SJSA1 (cell line): Measurements from ENCODE around the gene ZBTB45. TPM values are rescaled to one million over a fixed set of nuclear protein-coding genes. Genes with fewer than 3 reads are reported as not detected.
"Not testable (repeated sequence)": the region's sequence is repeated elsewhere in the genome, so short reads cannot be mapped to it uniquely, and the experiment has no call there.

Experiments used
- DNase-seq, 2 experiments: peaks; one replicate each; pipeline ENCODE4 v3.0.0-alpha.2; 2015 to 2020; ENCODE audit warnings: low spot score in 2 of 2, low read depth in 1 of 2
- H3K27ac ChIP-seq: fragments of 250-450 bp; sonication (Bioruptor Pico); 2 replicates; pipeline ENCODE4 v1.5.1; 2020; ENCODE audit warnings: mild to moderate bottlenecking, moderate library complexity
- H3K27me3 ChIP-seq: fragments of 250-450 bp; sonication (Bioruptor Pico); replicated peaks from 2 replicates; pipeline ENCODE4 v1.5.1; 2020; ENCODE audit warnings: mild to moderate bottlenecking, moderate library complexity
- H3K36me3 ChIP-seq: fragments of 250-450 bp; sonication (Bioruptor Pico); 2 replicates; pipeline ENCODE4 v1.5.1; 2020; ENCODE audit warnings: mild to moderate bottlenecking
- H3K4me1 ChIP-seq: fragments of 250-450 bp; sonication (Bioruptor Pico); replicated peaks from 2 replicates; pipeline ENCODE4 v1.6.1; 2021; ENCODE audit warnings: mild to moderate bottlenecking
- H3K4me3 ChIP-seq: fragments of 250-450 bp; sonication (Bioruptor Pico); 2 replicates; pipeline ENCODE4 v1.5.1; 2020; ENCODE audit warnings: mild to moderate bottlenecking
- H3K9me3 ChIP-seq: fragments of 250-450 bp; sonication (Bioruptor Pico); replicated peaks from 2 replicates; pipeline ENCODE4 v1.5.1; 2020; ENCODE audit warnings: mild to moderate bottlenecking
- total RNA-seq: library from RNA; depleted of rRNA; stranded (reverse); fragments of >200 nt; shearing (Covaris generic); gene quantifications from 2 replicates; pipeline ENCODE4 v1.2.3, GENCODE V29; 2014

Gene ZBTB45
- total RNA-seq, 1 experiment from 2014 or later = 4.7 TPM

DNA sequence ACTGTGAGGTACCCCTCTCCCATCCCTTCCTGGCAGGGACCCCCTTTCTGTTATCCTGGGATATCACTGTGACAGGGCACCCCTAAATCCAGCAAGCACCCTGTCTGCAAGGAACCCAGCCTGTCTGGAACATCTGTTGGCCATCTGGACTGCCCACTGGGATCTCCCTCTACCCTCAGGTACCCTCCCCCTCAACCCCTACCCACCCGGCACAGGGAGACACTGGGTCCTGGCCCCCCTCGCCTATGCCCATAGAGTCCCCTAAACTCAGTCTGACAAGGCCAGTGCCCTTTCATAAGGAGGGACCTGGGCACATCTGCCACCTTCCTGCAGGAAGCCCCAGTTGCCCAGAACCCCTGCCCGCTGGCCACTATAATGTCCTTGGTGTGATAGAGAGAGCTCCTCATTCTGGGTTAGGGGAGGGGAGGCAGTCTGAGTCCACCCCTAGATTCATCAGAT is 5.0 kb downstream of the ZBTB45 start:
- peaks cover 9% of the 10 kb centered on the region for H3K4me1 ChIP-seq
- peaks cover 38% of the 10 kb centered on the region for H3K36me3 ChIP-seq
- H3K27ac ChIP-seq = no peak overlapping the region
- DNase-seq = no peak
- no peak overlapping the region for H3K4me3 ChIP-seq
- H3K27me3 ChIP-seq = no peaks in the 10 kb centered on the region
- no peaks in the 10 kb centered on the region; the same call in 1 of the 2 replicates for H3K9me3 ChIP-seq

DNA sequence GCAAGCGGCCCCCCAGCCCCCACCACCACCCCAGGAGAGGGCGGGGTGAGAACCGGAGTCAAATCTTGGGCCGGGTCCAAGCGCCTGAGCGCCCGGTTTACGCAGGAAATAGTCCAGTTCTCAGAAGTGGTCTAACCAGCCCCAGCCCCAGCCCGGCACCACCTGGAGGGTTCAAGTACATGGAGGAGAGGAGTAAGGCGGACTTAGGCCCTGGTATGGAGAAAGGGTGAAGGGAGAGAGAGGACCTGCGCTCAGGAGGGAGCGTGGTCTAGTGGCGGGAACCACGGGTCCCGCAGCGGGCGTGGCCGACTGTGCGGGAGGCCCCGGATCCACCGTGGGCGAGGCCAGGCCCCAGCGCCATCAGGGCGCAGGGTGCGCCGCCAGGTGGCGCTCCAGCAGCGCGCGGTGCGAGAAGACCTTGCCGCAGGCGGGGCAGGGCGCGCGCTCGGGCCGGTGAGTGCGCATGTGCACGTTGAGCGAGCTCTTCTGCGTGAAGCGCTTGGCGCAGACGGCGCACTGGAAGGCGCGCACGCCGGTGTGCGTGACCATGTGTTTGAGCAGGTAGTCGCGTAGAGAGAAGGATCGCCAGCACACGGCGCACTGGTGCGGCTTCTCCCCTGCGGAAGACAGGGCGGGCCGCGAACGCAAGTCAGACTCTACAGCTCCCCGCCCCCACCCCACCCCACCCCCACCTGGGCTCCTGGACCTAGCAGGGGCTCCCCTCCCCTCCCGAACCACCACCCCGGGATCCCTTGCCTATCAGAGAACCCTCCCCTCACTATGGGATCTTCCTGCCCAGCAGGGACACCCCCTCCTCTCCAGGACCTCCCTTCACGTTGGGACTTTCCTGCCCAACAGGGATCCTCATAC is 5.7 kb downstream of the ZBTB45 start:
- DNase-seq = no peak
- Histone ChIP-seq H3K4me3 (no peak overlapping the region), H3K27ac (no peak overlapping the region), H3K4me1 (peaks cover 9% of the 10 kb centered on the region), H3K9me3 (no peaks in the 10 kb centered on the region; the same call in 1 of the 2 replicates), H3K36me3 (peaks cover 34% of the 10 kb centered on the region), H3K27me3 (no peaks in the 10 kb centered on the region)

DNA sequence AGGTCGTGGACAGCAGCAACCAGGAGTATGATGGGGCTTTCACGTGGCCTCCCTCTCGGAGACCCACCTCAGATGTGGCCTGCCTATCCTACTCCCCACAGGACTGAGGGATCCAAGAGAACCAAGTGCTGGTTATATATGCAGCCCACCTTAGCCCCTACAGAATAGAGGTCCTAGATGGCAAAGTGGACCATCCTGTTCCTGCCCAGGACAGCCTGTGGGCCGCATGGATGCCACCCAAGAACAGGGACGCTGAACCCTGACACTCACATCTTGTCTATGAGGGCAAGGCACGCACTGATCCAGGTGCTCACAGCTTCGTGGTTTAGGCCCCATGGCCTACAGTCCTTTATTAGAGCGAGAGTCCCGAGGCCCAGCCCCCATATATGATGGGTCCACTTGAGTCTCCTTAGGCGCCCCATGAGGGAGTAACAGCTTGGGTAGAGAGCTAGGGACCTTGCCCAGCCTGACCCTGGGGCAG is 6.4 kb downstream of the ZBTB45 start:
- peaks cover 3% of the 10 kb centered on the region for H3K4me1 ChIP-seq
- no peaks in the 10 kb centered on the region for H3K27me3 ChIP-seq
- no peak overlapping the region for H3K4me3 ChIP-seq
- peaks cover 34% of the 10 kb centered on the region for H3K36me3 ChIP-seq
- no peak overlapping the region for H3K27ac ChIP-seq
- H3K9me3 ChIP-seq = no peaks in the 10 kb centered on the region; the same call in 1 of the 2 replicates
- no peak for DNase-seq

DNA sequence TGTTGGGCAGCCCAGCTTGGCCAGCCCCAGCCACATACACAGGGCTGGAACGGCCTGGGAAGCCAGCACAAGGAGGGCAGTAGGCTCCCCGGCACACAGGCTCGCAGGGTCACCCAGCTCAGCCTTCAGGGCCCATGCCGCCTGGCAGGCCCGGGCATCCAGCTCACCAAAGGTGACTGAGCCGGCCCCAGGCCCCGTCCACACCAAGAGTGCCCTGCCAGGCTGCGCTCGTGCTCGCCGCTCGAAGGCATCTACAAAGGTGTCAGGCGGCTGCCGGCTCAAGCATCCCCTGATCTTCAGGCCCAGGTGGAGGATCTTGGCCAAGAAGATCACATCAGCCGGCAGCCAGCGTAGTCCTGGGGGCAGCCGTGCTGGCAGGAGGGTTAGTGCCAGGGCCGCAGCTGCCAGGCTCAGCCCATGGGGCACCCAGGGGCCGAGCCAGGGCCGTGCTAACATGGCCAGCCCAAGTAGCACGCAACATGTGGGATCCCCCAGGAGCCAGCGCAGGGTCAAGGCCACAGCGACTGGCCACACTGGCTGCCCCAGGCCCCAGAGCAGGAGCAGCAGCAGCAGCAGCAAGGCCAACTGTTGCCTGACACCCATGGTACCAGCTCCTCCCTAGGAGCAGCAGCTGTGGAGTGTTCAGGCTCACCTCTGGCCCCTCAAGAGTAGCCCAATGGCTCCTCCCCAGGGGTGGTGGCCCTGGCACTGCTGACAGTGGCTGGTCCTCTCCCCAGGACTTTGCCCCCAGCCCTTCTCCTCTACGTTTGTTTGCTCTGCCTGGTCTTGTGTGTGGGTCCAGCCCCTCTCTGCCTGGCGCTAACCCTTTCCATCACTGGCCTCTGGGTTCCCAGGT is 8.0 kb downstream of the ZBTB45 start, which contains the start of gene SLC27A5:
Gene SLC27A5, minus strand, starts transcription at position 640 of the 856 bp plus-strand sequence. Its CDS starts 37 bp downstream, at position 603.
- Histone ChIP-seq H3K4me3 (no peak within 1 kb of the TSS), H3K27me3 (no peaks in the 10 kb centered on the region), H3K27ac (no peak within 1 kb of the TSS), H3K36me3 (peaks cover 25% of the 10 kb centered on the region), H3K9me3 (peaks cover 2% of the 10 kb centered on the region; the same call in 1 of the 2 replicates), H3K4me1 (no peaks in the 10 kb centered on the region)
- DNase-seq = no peak

DNA sequence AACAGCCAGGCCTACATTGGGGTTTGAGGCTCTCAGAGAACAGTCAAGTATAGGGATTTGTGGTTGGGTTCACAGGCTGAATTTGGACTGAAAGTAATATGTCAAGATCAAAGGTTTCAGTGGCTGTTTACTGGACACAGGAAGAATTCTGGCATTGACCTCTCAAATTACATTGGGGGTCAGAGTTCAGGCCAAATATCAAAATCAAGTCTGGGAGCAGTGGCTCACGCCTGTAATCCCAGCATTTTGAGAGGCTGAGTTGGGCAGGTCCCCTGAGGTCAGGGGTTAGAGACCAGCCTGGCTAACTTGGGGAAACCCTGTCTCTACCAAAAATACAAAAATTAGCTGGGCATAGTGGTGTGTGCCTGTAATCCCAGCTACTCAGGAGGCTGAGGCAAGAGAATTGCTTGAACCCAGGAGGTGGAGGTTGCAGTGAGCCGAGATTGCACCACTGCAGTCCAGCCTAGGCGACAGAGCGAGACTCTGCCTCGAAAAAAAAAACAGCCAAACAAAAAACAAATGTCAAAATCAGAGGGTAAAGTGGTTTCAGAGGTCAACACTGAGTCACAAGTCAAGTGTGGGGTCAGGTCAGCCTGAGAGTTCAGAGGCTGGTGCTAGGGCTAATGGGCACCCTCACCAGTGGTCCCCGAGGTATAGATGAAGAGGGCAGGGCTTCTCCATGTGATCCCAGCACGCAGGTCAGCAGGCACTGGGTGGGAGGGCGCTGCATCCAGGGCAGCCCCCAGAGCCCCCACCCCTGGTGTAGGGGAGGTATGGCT is 9.3 kb downstream of the ZBTB45 start:
- H3K27ac ChIP-seq = no peak overlapping the region
- no peaks in the 10 kb centered on the region for H3K4me1 ChIP-seq
- H3K4me3 ChIP-seq = no peak overlapping the region
- no peak for DNase-seq
- H3K9me3 ChIP-seq = peaks cover 2% of the 10 kb centered on the region; the same call in 1 of the 2 replicates
- peaks cover 15% of the 10 kb centered on the region for H3K36me3 ChIP-seq
- H3K27me3 ChIP-seq = no peaks in the 10 kb centered on the region

DNA sequence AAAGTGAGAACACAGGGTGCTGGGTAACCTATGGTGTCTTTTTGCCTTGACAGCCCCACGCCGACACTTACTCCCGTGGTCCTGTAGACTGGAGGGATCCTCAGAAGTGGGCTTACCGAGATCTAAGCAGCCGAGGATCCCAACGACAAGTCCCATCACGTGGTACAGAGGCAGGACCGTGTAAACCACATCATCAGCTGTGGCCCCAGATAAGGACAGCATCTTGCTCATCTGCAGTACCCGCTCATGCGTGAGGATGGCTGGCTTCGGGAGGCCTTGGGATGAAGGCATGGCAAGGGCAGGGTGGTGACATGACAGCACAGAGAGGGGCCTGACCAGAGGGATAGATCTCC is 9.9 kb downstream of the ZBTB45 start:
- Histone ChIP-seq H3K36me3 (peaks cover 12% of the 10 kb centered on the region), H3K4me1 (no peaks in the 10 kb centered on the region), H3K27me3 (no peaks in the 10 kb centered on the region), H3K9me3 (peaks cover 2% of the 10 kb centered on the region; the same call in 1 of the 2 replicates), H3K4me3 (no peak overlapping the region), H3K27ac (no peak overlapping the region)
- DNase-seq = no peak

DNA sequence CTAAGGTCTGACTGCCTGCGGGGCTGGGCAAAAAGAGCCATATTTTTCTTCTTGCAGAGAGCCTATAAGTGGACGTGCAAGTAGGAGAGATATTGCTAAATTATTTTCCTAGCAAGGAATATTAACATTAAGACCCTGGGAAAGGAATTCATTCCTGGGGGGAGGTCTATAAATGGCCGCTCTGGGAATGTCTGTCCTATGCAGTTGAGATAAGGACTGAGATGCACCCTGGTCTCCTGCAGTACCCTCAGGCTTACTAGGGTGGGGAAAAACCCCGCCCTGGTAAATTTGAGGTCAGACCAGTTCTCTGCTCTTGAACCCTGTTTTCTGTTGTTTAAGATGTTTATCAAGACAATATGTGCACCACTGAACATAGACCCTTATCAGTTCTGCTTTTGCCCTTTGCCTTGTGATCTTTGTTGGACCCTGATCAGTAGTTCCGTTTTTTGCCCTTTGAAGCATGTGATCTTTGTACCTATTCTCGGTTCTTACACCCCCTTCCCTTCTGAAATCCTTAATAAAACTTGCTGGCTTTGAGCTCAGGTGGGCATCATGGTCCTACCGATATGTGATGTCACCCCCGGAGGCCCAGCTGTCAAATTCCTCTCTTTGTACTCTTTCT is 11.9 kb downstream of the ZBTB45 start:
- DNase-seq = not testable (repeated sequence)

DNA sequence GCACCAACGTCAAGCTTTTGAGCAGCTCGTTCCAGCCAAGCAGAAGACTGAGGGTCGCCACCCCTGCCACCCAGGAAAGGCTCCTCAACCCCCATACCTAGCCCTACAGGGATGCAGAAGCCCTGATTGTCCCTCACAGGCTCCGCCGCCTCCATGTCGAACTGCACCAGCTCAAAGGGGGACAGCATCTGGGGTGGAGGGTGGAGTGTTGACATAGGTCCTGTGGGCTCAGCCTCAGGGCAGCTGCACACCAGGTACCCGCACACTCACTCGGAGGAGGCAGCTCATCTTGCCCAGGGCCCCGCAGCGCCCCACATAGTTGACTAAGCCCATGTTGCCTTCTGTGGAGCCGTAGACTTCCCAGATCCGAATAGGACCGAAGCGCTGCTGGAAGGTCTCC is 19.4 kb downstream of the ZBTB45 start:
- Histone ChIP-seq H3K27me3 (no peaks in the 10 kb centered on the region), H3K27ac (no peak overlapping the region), H3K36me3 (no peaks in the 10 kb centered on the region), H3K9me3 (peaks cover 5% of the 10 kb centered on the region), H3K4me3 (no peak overlapping the region), H3K4me1 (peaks cover 7% of the 10 kb centered on the region)
- no peak for DNase-seq

More for the DNA sequence above, 11.9 kb downstream of the ZBTB45 start:
- not testable (repeated sequence) for H3K36me3 ChIP-seq, H3K4me1 ChIP-seq, H3K27me3 ChIP-seq, H3K9me3 ChIP-seq, H3K4me3 ChIP-seq, H3K27ac ChIP-seq

DNA sequence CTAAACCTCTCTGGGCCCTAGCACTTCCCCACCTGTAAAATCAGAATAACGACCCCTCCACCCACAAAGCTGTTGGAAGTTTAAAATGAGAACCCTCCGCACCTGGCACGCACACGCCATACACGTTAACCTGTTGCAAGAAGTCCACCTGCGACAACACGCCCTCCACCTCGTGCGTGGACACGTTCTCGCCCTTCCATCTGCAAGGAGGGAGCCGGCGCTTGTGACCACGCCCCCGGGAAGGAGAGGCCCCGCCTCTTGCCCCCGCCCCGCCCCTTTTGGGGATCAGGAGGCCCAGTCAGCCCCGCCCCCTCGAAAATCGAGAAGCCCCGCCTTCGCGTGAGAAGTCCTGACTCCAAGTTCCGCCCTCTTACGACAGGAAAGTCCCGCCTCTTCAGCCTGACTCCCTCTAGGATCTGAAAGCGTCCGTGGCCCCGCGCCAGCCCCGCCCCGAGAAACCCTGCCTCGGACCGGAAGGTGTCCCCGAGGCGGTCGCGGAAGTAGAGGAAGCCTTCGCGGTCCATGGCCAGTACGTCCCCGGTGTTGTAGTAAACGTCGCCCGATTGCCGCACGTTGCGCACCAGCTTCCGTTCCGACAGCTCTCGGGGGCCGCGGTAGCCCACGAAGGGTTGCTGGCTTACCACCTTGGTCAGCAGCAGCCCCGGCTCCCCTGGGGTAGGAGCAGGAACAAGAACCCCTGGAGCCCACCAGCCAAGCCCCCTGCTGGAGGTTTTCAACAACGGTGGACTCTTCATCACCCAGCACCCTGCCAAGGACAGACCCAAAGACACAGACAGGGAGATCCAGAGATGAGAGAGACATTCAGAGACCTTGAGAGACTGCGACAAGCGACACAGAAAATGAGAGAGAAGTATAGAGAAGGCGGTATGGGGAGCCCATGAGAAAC is 20.3 kb downstream of the ZBTB45 start:
- peak; percentile 87 to 96 for DNase-seq
- Histone ChIP-seq H3K36me3 (no peaks in the 10 kb centered on the region), H3K4me1 (peaks cover 7% of the 10 kb centered on the region), H3K9me3 (peaks cover 5% of the 10 kb centered on the region), H3K4me3 (peak overlapping the region; percentile 36), H3K27ac (peak overlapping the region; percentile 25; the same call in 1 of the 2 replicates), H3K27me3 (no peaks in the 10 kb centered on the region)

DNA sequence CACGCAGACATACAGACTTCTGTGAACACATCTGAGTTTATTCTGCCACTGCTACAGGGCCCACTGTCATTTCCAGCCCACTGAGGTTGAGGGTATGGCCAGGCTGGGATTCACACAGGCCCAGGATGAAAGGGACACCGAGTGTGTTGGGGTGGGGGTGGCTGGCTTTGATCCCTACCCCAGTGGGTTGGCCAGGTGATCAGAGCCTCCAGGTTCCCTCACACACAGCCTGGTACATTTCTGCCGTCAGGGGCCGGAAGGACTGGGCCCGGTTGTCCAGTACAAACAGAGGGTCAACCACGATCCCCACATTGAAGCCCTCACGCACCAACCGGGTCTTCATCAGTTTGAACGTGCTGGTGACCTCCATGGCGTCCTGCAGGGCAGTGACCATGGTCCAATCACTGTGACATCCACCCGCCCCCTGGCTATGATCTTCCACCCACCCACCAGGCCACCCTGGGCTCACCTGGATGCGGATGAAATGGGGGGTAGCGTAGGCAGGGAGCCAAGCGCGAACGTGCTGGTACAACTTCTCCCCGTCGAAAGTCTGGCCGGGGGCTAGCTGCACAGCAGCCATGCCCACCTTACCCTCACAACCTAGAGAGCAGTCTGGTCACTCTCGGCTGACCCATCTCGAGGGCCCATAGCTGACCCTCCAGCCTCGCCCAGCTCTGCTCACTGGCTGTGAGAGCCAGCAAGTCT is 21.1 kb downstream of the ZBTB45 start:
- no peak for DNase-seq
- H3K9me3 ChIP-seq = peaks cover 5% of the 10 kb centered on the region
- no peak overlapping the region for H3K4me3 ChIP-seq
- H3K4me1 ChIP-seq = peaks cover 7% of the 10 kb centered on the region
- H3K27ac ChIP-seq = no peak overlapping the region
- no peaks in the 10 kb centered on the region for H3K36me3 ChIP-seq
- H3K27me3 ChIP-seq = no peaks in the 10 kb centered on the region

DNA sequence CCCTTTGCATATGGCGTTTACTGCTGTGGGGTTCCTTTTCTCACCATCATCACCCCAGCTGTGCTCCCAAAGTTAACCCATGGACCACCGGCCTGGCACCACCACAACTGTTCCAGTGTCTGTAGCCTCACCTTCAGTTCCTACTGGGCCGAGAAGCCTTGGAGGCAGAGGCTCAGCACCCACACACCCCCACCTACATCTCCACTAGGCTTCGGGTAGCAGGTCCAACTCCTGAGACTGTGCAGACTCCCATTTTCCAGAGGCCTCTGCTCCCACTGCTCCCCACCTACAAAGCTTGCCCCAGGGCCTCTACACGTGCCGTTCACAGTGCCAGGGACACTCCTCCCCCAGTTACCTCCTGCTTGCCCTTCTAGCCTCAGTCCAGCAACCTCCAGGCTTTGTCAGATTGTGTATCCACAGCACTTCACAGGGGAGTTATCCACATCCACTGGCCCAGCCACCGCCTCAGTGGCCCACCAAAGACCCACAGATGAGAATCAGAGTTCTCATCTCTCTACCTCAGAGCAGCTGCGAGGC is 21.9 kb downstream of the ZBTB45 start:
- H3K4me3 ChIP-seq = no peak overlapping the region
- no peak for DNase-seq
- no peaks in the 10 kb centered on the region for H3K27me3 ChIP-seq
- H3K4me1 ChIP-seq = peaks cover 7% of the 10 kb centered on the region
- H3K9me3 ChIP-seq = peaks cover 5% of the 10 kb centered on the region
- no peaks in the 10 kb centered on the region for H3K36me3 ChIP-seq
- H3K27ac ChIP-seq = no peak overlapping the region
